Spinal cord (tissue), 10 donors: ENCODE data around the gene MAP10. TPM values are rescaled to one million over a fixed set of nuclear protein-coding genes. Genes with fewer than 3 reads are reported as not detected.
"Not testable (repeated sequence)": the region's sequence is repeated elsewhere in the genome, so short reads cannot be mapped to it uniquely, and the experiment has no call there.

Experiments
- DNase-seq, 6 donors: peaks; one replicate each; pipeline versions ENCODE4 v3.0.0 to v3.0.0-alpha.2; 2013 to 2015; ENCODE audit warnings: low spot score in 6 of 6, low read depth in 4 of 6
- H3K27ac ChIP-seq: one replicate; pipeline ENCODE4 v1.5.1; 2013; ENCODE audit warnings: low read depth, low read length, control low read depth
- H3K27me3 ChIP-seq: one replicate; pipeline ENCODE4 v1.6.1; 2013; ENCODE audit warnings: low read length; ENCODE audit not compliant: control insufficient read depth, insufficient read depth
- H3K36me3 ChIP-seq: one replicate; pipeline ENCODE4 v1.6.1; 2013; ENCODE audit warnings: low read length; ENCODE audit not compliant: control insufficient read depth, insufficient read depth
- H3K4me1 ChIP-seq: one replicate; pipeline ENCODE4 v1.6.1; 2013; ENCODE audit warnings: low read length; ENCODE audit not compliant: control insufficient read depth, insufficient read depth
- H3K4me3 ChIP-seq: one replicate; pipeline ENCODE4 v1.5.1; 2013; ENCODE audit warnings: low read depth, low read length, control low read depth
- H3K9me3 ChIP-seq: one replicate; pipeline ENCODE4 v1.6.1; 2013; ENCODE audit warnings: low read length; ENCODE audit not compliant: control insufficient read depth, insufficient read depth
- WGBS: methylation state at CpG from one replicate; pipeline ENCODE4 v1.1.5; 2013; ENCODE audit warnings: missing lambda C conversion rate; ENCODE audit not compliant: insufficient coverage; 5-methylcytosine and 5-hydroxymethylcytosine counted together
- polyA plus RNA-seq, 2 donors: library from polyadenylated mRNA; unstranded; fragments of 120-200 nt; gene quantifications; one replicate each; pipeline ENCODE4 v1.2.1, GENCODE V29; 2013; ENCODE audit not compliant: insufficient read length in 2 of 2
- total RNA-seq, 2 donors: library from RNA; depleted of rRNA in 1 of 2; stranded (reverse); fragments of 120-200 nt in 1 of 2; fragments of >200 nt in 1 of 2; gene quantifications; one replicate each; pipeline versions ENCODE4 v1.2.3 to v1.2.4, GENCODE V29; 2013 to 2014
- donor health status: healthy.

Gene MAP10
- total and polyA plus RNA-seq, 4 donors = 3.5 to 5.2 (median 4.7) TPM

GRCh38 chr1:232769733-232770132 lies 35.5 kb upstream of the MAP10 start:
- peak in 1 of 6 donors; percentile 61 for DNase-seq

GRCh38 chr1:232773752-232774151 lies 31.5 kb upstream of the MAP10 start:
- H3K9me3 ChIP-seq = no peaks in the 10 kb centered on the region

More at GRCh38 chr1:232769733-232770132, 35.5 kb upstream of the MAP10 start:
- Histone ChIP-seq H3K4me3 (no peak overlapping the region), H3K9me3 (no peaks in the 10 kb centered on the region), H3K4me1 (peaks cover 11% of the 10 kb centered on the region), H3K36me3 (no peaks in the 10 kb centered on the region), H3K27me3 (no peaks in the 10 kb centered on the region), H3K27ac (no peak overlapping the region)
- 50% methylated on average over 1 of the region's 2 CpGs for WGBS

GRCh38 chr1:232776526-232777106 lies 28.6 kb upstream of the MAP10 start:
- Histone ChIP-seq H3K27me3 (no peaks in the 10 kb centered on the region), H3K4me1 (no peaks in the 10 kb centered on the region), H3K36me3 (no peaks in the 10 kb centered on the region), H3K9me3 (no peaks in the 10 kb centered on the region), H3K4me3 (no peak overlapping the region), H3K27ac (no peak overlapping the region)
- WGBS = no CpG with 5 or more reads among the region's 3 CpGs
- DNase-seq = peak in 1 of 6 donors; percentile 43

More at GRCh38 chr1:232773752-232774151, 31.5 kb upstream of the MAP10 start:
- no peaks in the 10 kb centered on the region for H3K36me3 ChIP-seq
- no peaks in the 10 kb centered on the region for H3K27me3 ChIP-seq
- no peak for DNase-seq
- WGBS = 100% methylated on average over 4 of the region's 9 CpGs
- H3K27ac ChIP-seq = no peak overlapping the region
- no peak overlapping the region for H3K4me3 ChIP-seq
- H3K4me1 ChIP-seq = no peaks in the 10 kb centered on the region

- H3K4me1 ChIP-seq = no peaks in the 10 kb centered on the region
- H3K4me3 ChIP-seq = no peak overlapping the region
- H3K27me3 ChIP-seq = no peaks in the 10 kb centered on the region
- H3K27ac ChIP-seq = no peak overlapping the region
- 96% methylated on average over 7 of the region's 9 CpGs for WGBS
- no peaks in the 10 kb centered on the region for H3K36me3 ChIP-seq
- no peaks in the 10 kb centered on the region for H3K9me3 ChIP-seq
- DNase-seq = no peak
Measured at GRCh38 chr1:232780354-232780753, 24.9 kb upstream of the MAP10 start.

GRCh38 chr1:232784794-232785193 lies 20.4 kb upstream of the MAP10 start:
- no peak for DNase-seq
- no peak overlapping the region for H3K27ac ChIP-seq
- no peak overlapping the region for H3K4me3 ChIP-seq
- WGBS = 95% methylated on average over 6 of the region's 7 CpGs
- no peaks in the 10 kb centered on the region for H3K4me1 ChIP-seq
- no peaks in the 10 kb centered on the region for H3K9me3 ChIP-seq
- H3K27me3 ChIP-seq = no peaks in the 10 kb centered on the region
- no peaks in the 10 kb centered on the region for H3K36me3 ChIP-seq

- H3K27ac ChIP-seq, H3K27me3 ChIP-seq, H3K36me3 ChIP-seq, H3K9me3 ChIP-seq, DNase-seq, H3K4me3 ChIP-seq, H3K4me1 ChIP-seq: not testable (repeated sequence)
- WGBS = no CpG with 5 or more reads among the region's 1 CpG
Measured at GRCh38 chr1:232785630-232786029, 19.6 kb upstream of the MAP10 start.

GRCh38 chr1:232786845-232787455 lies 18.3 kb upstream of the MAP10 start:
- Histone ChIP-seq H3K36me3 (no peaks in the 10 kb centered on the region), H3K9me3 (no peaks in the 10 kb centered on the region), H3K27ac (no peak overlapping the region), H3K4me1 (no peaks in the 10 kb centered on the region), H3K27me3 (no peaks in the 10 kb centered on the region), H3K4me3 (no peak overlapping the region)
- whole genome bisulfite sequencing = 50% methylated on average over 1 of the region's 7 CpGs
- DNase-seq = no peak

GRCh38 chr1:232788235-232788872 lies 16.9 kb upstream of the MAP10 start:
- Histone ChIP-seq H3K27ac (no peak overlapping the region), H3K4me3 (no peak overlapping the region), H3K9me3 (no peaks in the 10 kb centered on the region), H3K4me1 (no peaks in the 10 kb centered on the region), H3K36me3 (no peaks in the 10 kb centered on the region), H3K27me3 (no peaks in the 10 kb centered on the region)
- DNase-seq = no peak
- 93% methylated on average over 7 of the region's 7 CpGs for WGBS

GRCh38 chr1:232789651-232790050 lies 15.6 kb upstream of the MAP10 start:
- DNase-seq = no peak
- Histone ChIP-seq H3K4me3 (no peak overlapping the region), H3K27me3 (no peaks in the 10 kb centered on the region), H3K4me1 (no peaks in the 10 kb centered on the region), H3K36me3 (no peaks in the 10 kb centered on the region), H3K9me3 (no peaks in the 10 kb centered on the region), H3K27ac (no peak overlapping the region)

- Histone ChIP-seq H3K4me1 (no peaks in the 10 kb centered on the region), H3K4me3 (no peak overlapping the region), H3K36me3 (no peaks in the 10 kb centered on the region), H3K9me3 (no peaks in the 10 kb centered on the region), H3K27me3 (no peaks in the 10 kb centered on the region), H3K27ac (no peak overlapping the region)
- no peak for DNase-seq
Measured at GRCh38 chr1:232792949-232793348, 12.3 kb upstream of the MAP10 start.
